HepG2 (cell line): ENCODE results near the gene WDR6. TPM values are rescaled to one million over a fixed set of nuclear protein-coding genes. Genes with fewer than 3 reads are reported as not detected.

Experiments
- ATAC-seq: fragments of 200-7000 bp; cut with Tn5 transposase; 3 replicates; pipeline ENCODE4 v1.9.1; 2020; ENCODE audit warnings: mild to moderate bottlenecking, moderate library complexity
- BruUV-seq: library from RNA; stranded (reverse); fragments of 400-500 nt; replicated peaks from 2 replicates; lab custom pipeline; 2021; lab: Mats Ljungman, UMichigan
- CTCF ChIA-PET: fragments of 300-600 bp; formaldehyde crosslinking; extraction: SDS; loops from one replicate; lab custom pipeline; 2021; ENCODE audit warnings: low total read pairs, inconsistent platforms, low intra/inter-chr PET ratio; lab: Yijun Ruan, JAX
- POLR2A ChIA-PET: fragments of 350-600 bp; sonication (Branson Sonifier 250); formaldehyde crosslinking; loops from one replicate; lab custom pipeline; 2020; ENCODE audit warnings: antibody characterized with exemption, inconsistent platforms; lab: Yijun Ruan, JAX
- DNase-seq: peaks from one replicate; pipeline ENCODE4 v3.0.0-alpha.2; 2015; ENCODE audit warnings: low spot score
- FAIRE-seq: peaks from 3 replicates; lab custom pipeline; 2011; peaks lifted over from hg19 to GRCh38; lab: Jason Lieb, UNC
- H2AFZ ChIP-seq: one replicate; pipeline ENCODE4 v1.6.1; 2011; ENCODE audit warnings: low read length, inconsistent platforms
- H3K27ac ChIP-seq: fragments of 300-600 bp; 3 replicates; pipeline ENCODE4 v1.8.0; 2011; ENCODE audit warnings: mixed run types, mild to moderate bottlenecking, mixed read lengths, low read length, inconsistent platforms; ENCODE audit not compliant: insufficient read depth; ENCODE audit errors: extremely low read length
- H3K27me3 ChIP-seq, 2 experiments: fragments of 200-600 bp in 1 of 2; 2 replicates in 1 of 2; 3 replicates in 1 of 2; pipeline versions ENCODE4 v1.6.0 to v1.8.0; 2011; ENCODE audit warnings: low read length in 2 of 2, mild to moderate bottlenecking in 2 of 2, moderate library complexity in 2 of 2, inconsistent platforms in 1 of 2; ENCODE audit not compliant: insufficient read depth in 2 of 2, control insufficient read depth in 1 of 2
- H3K36me3 ChIP-seq, 2 experiments: fragments of 200-600 bp in 1 of 2; replicated peaks in 1 of 2; 2 replicates in 1 of 2; 3 replicates in 1 of 2; pipeline versions ENCODE4 v1.5.1 to v1.8.0; 2011; ENCODE audit warnings: low read length in 2 of 2, inconsistent platforms in 1 of 2; ENCODE audit not compliant: insufficient read depth in 2 of 2, control insufficient read depth in 1 of 2
- H3K4me1 ChIP-seq: 2 replicates; pipeline ENCODE4 v1.5.1; 2012; ENCODE audit warnings: low read length, inconsistent platforms; ENCODE audit not compliant: insufficient read depth
- H3K4me2 ChIP-seq: 2 replicates; pipeline ENCODE4 v1.6.0; 2011; ENCODE audit warnings: low read depth, low read length, inconsistent platforms
- H3K4me3 ChIP-seq, 3 experiments: fragments of 200-600 bp in 1 of 3; sonication (generic), shearing (Covaris generic) in 1 of 3; replicated peaks in 1 of 3; 2 replicates each; pipeline ENCODE4 v1.5.1; 2011 to 2016; ENCODE audit warnings: low read length in 3 of 3, inconsistent platforms in 2 of 3, low read depth in 2 of 3, mild to moderate bottlenecking in 2 of 3, control low read depth in 1 of 3, mixed read lengths in 1 of 3; ENCODE audit not compliant: insufficient read depth in 1 of 3
- H3K79me2 ChIP-seq: one replicate; pipeline ENCODE4 v1.6.1; 2011; ENCODE audit warnings: low read length, inconsistent platforms; ENCODE audit not compliant: insufficient read depth
- H3K9ac ChIP-seq: 2 replicates; pipeline ENCODE4 v1.6.0; 2011; ENCODE audit warnings: mild to moderate bottlenecking, low read depth, low read length, inconsistent platforms; ENCODE audit not compliant: insufficient read depth
- H3K9me3 ChIP-seq: 2 replicates; pipeline ENCODE4 v1.5.1; 2012; ENCODE audit warnings: mild to moderate bottlenecking, low read length
- H4K20me1 ChIP-seq: 2 replicates; pipeline ENCODE4 v1.6.0; 2011; ENCODE audit warnings: inconsistent platforms, mild to moderate bottlenecking, low read length, moderate library complexity; ENCODE audit not compliant: insufficient read depth
- AKAP8 ChIP-seq: sonication (generic); formaldehyde crosslinking; IDR thresholded peaks from 2 replicates; pipeline ENCODE4 v1.5.1; 2020; ENCODE audit warnings: mild to moderate bottlenecking, missing genetic modification reagents
- AKNA ChIP-seq: sonication (generic); formaldehyde crosslinking; IDR thresholded peaks from 2 replicates; pipeline ENCODE4 v1.4.0; 2020; ENCODE audit warnings: missing genetic modification reagents, borderline replicate concordance
- DMAP1 ChIP-seq: IDR thresholded peaks from 2 replicates; pipeline ENCODE4 v1.6.1; 2016
- KLF12 ChIP-seq: sonication (generic); formaldehyde crosslinking; IDR thresholded peaks from 2 replicates; pipeline ENCODE4 v1.4.0; 2020; ENCODE audit warnings: missing genetic modification reagents, borderline replicate concordance
- NCOR1 ChIP-seq: fragments of 200-600 bp; sonication (generic); IDR thresholded peaks from 2 replicates; pipeline ENCODE4 v1.7.0; 2017; ENCODE audit warnings: antibody characterized with exemption, low read length, borderline replicate concordance
- ZEB1 ChIP-seq: IDR thresholded peaks from 2 replicates; pipeline ENCODE4 v1.6.1; 2012; ENCODE audit warnings: mild to moderate bottlenecking, low read depth, inconsistent platforms; ENCODE audit not compliant: insufficient replicate concordance
- ZNF510 ChIP-seq: sonication (generic); formaldehyde crosslinking; IDR thresholded peaks from 2 replicates; pipeline ENCODE4 v1.4.0; 2020; ENCODE audit warnings: low read depth, mild to moderate bottlenecking, missing genetic modification reagents
- ZNF746 ChIP-seq: sonication (generic); formaldehyde crosslinking; IDR thresholded peaks from 2 replicates; pipeline ENCODE4 v1.8.0; 2022; ENCODE audit warnings: mild to moderate bottlenecking, missing genetic modification reagents
- WGBS: methylation state at CpG from one replicate; pipeline ENCODE4 v1.1.6; 2017; ENCODE audit warnings: low lambda C conversion rate; 5-methylcytosine and 5-hydroxymethylcytosine counted together
- in situ Hi-C: cut with HindIII; loops from 2 replicates; pipeline ENCODE4 v1.10.0; 2017; ENCODE audit warnings: low pct_unique_long_range_greater_than_20kb; ENCODE audit not compliant: extremely low pct_ligation_motif_present
- intact Hi-C: fragments of 100-400 bp; cut with micrococcal nuclease; formaldehyde crosslinking; loops from one replicate; pipeline ENCODE4 v1.10.0; 2022; ENCODE audit not compliant: unreplicated experiment
- polyA plus RNA-seq, 8 experiments: library from polyadenylated mRNA; depleted of rRNA in 3 of 8; stranded (reverse) in 7 of 8; unstranded in 1 of 8; fragments of >200 nt; fragmentation: Illumina TruSeq in 4 of 8; extraction: Trizol in 4 of 8; gene quantifications; 2 replicates each; pipeline versions ENCODE4 v1.2.1 to v1.2.3, GENCODE V29; 2011 to 2016; ENCODE audit warnings: low read depth in 4 of 8, missing spikeins in 1 of 8, mixed read lengths in 1 of 8; ENCODE audit not compliant: insufficient read depth in 1 of 8
- total RNA-seq, 5 experiments: library from RNA; depleted of rRNA; stranded (reverse); fragments of >200 nt; fragmentation: Illumina TruSeq; extraction: Trizol; gene quantifications; 2 replicates each; pipeline ENCODE4 v1.2.3, GENCODE V29; 2016; ENCODE audit warnings: low read depth in 1 of 5
- TF ChIP-seq, protein P1 (sequence below): sonication (generic); formaldehyde crosslinking; conservative IDR thresholded peaks from 2 replicates; pipeline ENCODE4 v1.8.1; 2023; ENCODE audit warnings: missing genetic modification reagents

WDR6 gene
- total and polyA plus RNA-seq, 2 of the 13 experiments (the other 11 are each of a cell fraction or from before 2014, with no cell fraction given): 73.4 to 139 TPM

DNA sequence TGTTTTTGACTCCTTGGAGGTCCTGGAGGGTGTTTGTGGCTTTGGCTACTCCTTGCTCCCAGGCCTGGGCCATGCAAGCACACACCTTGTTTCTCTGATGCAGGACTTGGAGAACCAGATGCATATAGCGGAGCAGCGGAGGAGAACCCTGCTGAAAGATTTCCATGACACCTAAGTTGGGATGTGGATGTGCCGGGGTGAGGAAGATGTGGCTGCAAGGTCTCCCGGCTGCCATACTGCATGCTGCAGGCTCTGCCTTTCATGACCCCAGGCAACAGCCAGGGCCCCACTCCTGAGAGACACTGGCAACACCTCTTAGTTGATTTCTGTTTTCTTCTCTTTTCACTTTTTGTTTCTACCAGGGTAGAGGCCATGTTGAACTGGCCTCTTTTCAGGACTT lies 24.1 kb upstream of the WDR6 start:
- in situ Hi-C loops: no loop called here
- H3K79me2 ChIP-seq: no peaks in the 10 kb centered on the region
- no peaks in the 10 kb centered on the region for H3K4me1 ChIP-seq
- H2AFZ ChIP-seq: no peak overlapping the region
- no peak overlapping the region for H3K4me2 ChIP-seq
- POLR2A ChIA-PET: no interaction called here
- no peaks in the 10 kb centered on the region for H3K27me3 ChIP-seq
- 100% methylated on average over 3 of the region's 4 CpGs for WGBS
- no peaks in the 10 kb centered on the region for H4K20me1 ChIP-seq
- H3K4me3 ChIP-seq: no peak overlapping the region
- H3K36me3 ChIP-seq: peaks cover 35 to 59% of the 10 kb centered on the region in 2 experiments
- intact Hi-C loops: no loop called here
- CTCF ChIA-PET: no interaction called here
- ATAC-seq: no peak
- H3K27ac ChIP-seq: no peak overlapping the region
- TF ChIP-seq AKAP8 (CRISPR knock-in tag): no peak
- no peak for TF ChIP-seq ZNF746 (CRISPR knock-in tag)
- no peak for TF ChIP-seq KLF12 (CRISPR knock-in tag)
- no peak for TF ChIP-seq ZEB1
- no peak for TF ChIP-seq ZNF510 (CRISPR knock-in tag)
- no peak for TF ChIP-seq NCOR1
- no peak for TF ChIP-seq DMAP1 (CRISPR knock-in tag)
- TF ChIP-seq, protein P1, sequence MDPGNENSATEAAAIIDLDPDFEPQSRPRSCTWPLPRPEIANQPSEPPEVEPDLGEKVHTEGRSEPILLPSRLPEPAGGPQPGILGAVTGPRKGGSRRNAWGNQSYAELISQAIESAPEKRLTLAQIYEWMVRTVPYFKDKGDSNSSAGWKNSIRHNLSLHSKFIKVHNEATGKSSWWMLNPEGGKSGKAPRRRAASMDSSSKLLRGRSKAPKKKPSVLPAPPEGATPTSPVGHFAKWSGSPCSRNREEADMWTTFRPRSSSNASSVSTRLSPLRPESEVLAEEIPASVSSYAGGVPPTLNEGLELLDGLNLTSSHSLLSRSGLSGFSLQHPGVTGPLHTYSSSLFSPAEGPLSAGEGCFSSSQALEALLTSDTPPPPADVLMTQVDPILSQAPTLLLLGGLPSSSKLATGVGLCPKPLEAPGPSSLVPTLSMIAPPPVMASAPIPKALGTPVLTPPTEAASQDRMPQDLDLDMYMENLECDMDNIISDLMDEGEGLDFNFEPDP: no peak
- no peak for TF ChIP-seq AKNA (CRISPR knock-in tag)
- TF ChIP-seq, all 625 proteins: peak for 0
- no peak for DNase-seq
- Histone ChIP-seq H3K9ac (no peak overlapping the region), H3K9me3 (no peaks in the 10 kb centered on the region)
- FAIRE-seq: no peak
- no TSS peak for BruUV-seq
